CD4-positive, alpha-beta T cell treated with Interleukin-2 at 100 ng/mL for 4 hours (primary cell): Measurements from ENCODE around the gene C2orf72.

Experiments
- DNase-seq: peaks from one replicate; pipeline ENCODE4 v3.0.0-alpha.2; 2020; ENCODE audit warnings: low spot score

The C2orf72 gene

GRCh38 chr2:231069379-231070054 lies 32.2 kb downstream of the C2orf72 start:
- no peak for DNase-seq

- no peak for DNase-seq
These were observed 47.2 kb downstream of the C2orf72 start for GRCh38 chr2:231084565-231084964.

- no peak for DNase-seq
These were observed 51.4 kb downstream of the C2orf72 start for GRCh38 chr2:231088754-231089153.

GRCh38 chr2:231093933-231094332 lies 56.6 kb downstream of the C2orf72 start:
- no peak for DNase-seq

- DNase-seq, result no peak
These were observed 57.5 kb downstream of the C2orf72 start for GRCh38 chr2:231094736-231095346.
